ENCODE results near the gene DGCR8. TPM values are rescaled to one million over a fixed set of nuclear protein-coding genes. Genes with fewer than 3 reads are reported as not detected.

DGCR8 gene
- polyA plus RNA-seq, 2 of the 4 experiments (the other 2 are of a cell fraction): 18.1 to 21.3 TPM

DNA sequence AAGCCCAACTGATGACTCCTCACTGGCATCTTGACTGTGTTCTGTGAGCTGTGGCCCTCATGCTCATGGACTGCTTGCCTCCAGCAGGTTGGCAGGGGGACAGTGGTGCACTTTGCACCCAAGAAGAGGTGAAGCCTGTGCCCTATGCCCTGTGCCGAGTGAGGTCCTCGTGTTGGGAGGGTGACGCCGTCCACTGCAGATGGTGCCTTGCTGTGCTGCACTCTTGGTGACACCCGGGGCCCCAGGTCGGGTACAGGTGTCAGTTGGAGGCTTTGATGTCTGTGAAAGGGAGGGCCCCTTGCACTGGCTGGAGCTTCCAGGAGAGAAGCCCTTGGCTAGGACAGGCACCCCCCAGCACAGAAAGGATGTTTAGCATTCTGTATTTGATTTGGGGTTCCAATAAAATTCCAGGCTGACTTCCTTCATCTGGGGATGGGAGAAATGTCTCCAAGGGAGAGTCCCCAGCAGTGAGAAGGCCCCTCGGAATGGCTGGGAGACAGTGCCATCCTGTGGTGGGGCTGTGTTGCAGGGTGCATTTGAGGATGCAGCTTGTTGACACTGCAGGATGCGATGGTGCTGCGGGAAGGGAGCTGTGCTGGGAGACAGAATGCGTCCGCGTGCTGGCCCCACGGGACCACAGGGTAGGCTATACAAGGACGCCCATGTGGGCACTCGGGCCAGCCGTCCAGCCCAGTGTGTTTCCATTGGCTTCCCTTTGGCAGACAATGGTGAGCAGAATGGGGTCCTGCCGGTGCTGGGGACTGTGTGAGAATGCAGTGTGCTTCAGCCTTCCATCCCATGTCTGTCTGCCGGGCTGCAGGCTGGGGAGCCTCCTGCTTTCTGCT lies 49.1 kb downstream of the DGCR8 start:
- Histone ChIP-seq H3K27ac (no peak overlapping the region), H3K4me2 (no peak overlapping the region), H3K4me3 (no peak overlapping the region), H3K9me3 (no peaks in the 10 kb centered on the region), H3K4me1 (peaks cover 7% of the 10 kb centered on the region; the same call in 1 of the 3 replicates)
- POLR2A ChIA-PET: no interaction called here
- TF ChIP-seq, protein P1, sequence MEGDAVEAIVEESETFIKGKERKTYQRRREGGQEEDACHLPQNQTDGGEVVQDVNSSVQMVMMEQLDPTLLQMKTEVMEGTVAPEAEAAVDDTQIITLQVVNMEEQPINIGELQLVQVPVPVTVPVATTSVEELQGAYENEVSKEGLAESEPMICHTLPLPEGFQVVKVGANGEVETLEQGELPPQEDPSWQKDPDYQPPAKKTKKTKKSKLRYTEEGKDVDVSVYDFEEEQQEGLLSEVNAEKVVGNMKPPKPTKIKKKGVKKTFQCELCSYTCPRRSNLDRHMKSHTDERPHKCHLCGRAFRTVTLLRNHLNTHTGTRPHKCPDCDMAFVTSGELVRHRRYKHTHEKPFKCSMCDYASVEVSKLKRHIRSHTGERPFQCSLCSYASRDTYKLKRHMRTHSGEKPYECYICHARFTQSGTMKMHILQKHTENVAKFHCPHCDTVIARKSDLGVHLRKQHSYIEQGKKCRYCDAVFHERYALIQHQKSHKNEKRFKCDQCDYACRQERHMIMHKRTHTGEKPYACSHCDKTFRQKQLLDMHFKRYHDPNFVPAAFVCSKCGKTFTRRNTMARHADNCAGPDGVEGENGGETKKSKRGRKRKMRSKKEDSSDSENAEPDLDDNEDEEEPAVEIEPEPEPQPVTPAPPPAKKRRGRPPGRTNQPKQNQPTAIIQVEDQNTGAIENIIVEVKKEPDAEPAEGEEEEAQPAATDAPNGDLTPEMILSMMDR (IDR thresholded peaks at IDR 0.05): peak; percentile 27; the same call in 1 of the 3 replicates
- TF ChIP-seq RNF2 (IDR thresholded peaks at IDR 0.05; ENCODE audit: borderline replicate concordance, low read depth): no peak
- TF ChIP-seq, protein P2, sequence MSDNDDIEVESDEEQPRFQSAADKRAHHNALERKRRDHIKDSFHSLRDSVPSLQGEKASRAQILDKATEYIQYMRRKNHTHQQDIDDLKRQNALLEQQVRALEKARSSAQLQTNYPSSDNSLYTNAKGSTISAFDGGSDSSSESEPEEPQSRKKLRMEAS (IDR thresholded peaks at IDR 0.05): 0 out of 2 replicates have a peak, but pooled peaks have one; percentile 13
- no peak for TF ChIP-seq HOXA7 (CRISPR knock-in tag; IDR thresholded peaks at IDR 0.05)
- peak in 1 of 2 experiments; percentile 27; a peak in 2 of 5 replicates for TF ChIP-seq RAD21 (conservative IDR thresholded peaks at IDR 0.05 in 1 of 2, IDR thresholded peaks at IDR 0.05 in 1 of 2)
- TF ChIP-seq, protein P3, sequence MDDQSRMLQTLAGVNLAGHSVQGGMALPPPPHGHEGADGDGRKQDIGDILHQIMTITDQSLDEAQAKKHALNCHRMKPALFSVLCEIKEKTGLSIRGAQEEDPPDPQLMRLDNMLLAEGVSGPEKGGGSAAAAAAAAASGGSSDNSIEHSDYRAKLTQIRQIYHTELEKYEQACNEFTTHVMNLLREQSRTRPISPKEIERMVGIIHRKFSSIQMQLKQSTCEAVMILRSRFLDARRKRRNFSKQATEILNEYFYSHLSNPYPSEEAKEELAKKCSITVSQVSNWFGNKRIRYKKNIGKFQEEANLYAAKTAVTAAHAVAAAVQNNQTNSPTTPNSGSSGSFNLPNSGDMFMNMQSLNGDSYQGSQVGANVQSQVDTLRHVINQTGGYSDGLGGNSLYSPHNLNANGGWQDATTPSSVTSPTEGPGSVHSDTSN (IDR thresholded peaks at IDR 0.05): no peak
- TF ChIP-seq EP300 (IDR thresholded peaks at IDR 0.05): no peak
- TF ChIP-seq POLR2AphosphoS2 (conservative IDR thresholded peaks at IDR 0.05; ENCODE audit: low read length): peak; percentile 79; the same call in 1 of the 2 replicates
- FAIRE-seq: no peak
- ATAC-seq: peak; percentile 15 to 59; a peak in 3 of 6 replicates
- DNase-seq (ENCODE audit: low read depth in 1 of 2, low spot score in 1 of 2): peak in 1 of 2 experiments; percentile 46
- WGBS (ENCODE audit: missing lambda C conversion rate): 65% methylated on average over 11 of the region's 18 CpGs
- CTCF ChIA-PET: interaction anchor here (0.7 to 1.3 kb wide), 4 partner anchors 9 to 22 kb away, joined by 3 to 5 read pairs (median 4); partner anchors contain the start of gene RANBP1

DNA sequence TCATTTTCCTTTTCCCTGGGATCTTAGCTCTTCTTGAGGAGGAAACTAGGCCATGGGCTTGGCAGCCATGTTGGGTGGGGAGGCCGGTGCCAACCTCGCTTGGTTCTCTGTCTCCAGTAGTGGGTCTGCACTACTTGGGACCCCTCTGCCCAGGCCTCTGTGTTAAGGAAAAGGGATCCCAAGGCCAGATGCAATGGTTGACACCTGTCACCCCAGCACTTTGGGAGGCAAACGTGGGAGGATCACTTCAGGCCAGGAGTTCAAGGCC lies 49.6 kb downstream of the DGCR8 start:
- no peak overlapping the region for H3K4me2 ChIP-seq
- no peak for TF ChIP-seq HOXB5 (CRISPR knock-in tag; IDR thresholded peaks at IDR 0.05)
- no peak for TF ChIP-seq MAFK (IDR thresholded peaks at IDR 0.05; ENCODE audit: partially characterized antibody)
- TF ChIP-seq MAZ (IDR thresholded peaks at IDR 0.05; ENCODE audit: borderline replicate concordance, low read depth, low read length): no peak
- no peak for TF ChIP-seq RAD21 (conservative IDR thresholded peaks at IDR 0.05 in 1 of 2, IDR thresholded peaks at IDR 0.05 in 1 of 2)
- no peak for TF ChIP-seq TP53 (CRISPR knock-in tag; IDR thresholded peaks at IDR 0.05)
- no peak for TF ChIP-seq JUNB (IDR thresholded peaks at IDR 0.05)
- TF ChIP-seq ZSCAN20 (CRISPR knock-in tag; IDR thresholded peaks at IDR 0.05): no peak
- TF ChIP-seq, protein P4, sequence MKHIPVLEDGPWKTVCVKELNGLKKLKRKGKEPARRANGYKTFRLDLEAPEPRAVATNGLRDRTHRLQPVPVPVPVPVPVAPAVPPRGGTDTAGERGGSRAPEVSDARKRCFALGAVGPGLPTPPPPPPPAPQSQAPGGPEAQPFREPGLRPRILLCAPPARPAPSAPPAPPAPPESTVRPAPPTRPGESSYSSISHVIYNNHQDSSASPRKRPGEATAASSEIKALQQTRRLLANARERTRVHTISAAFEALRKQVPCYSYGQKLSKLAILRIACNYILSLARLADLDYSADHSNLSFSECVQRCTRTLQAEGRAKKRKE (CRISPR knock-in tag; IDR thresholded peaks at IDR 0.05; ENCODE audit: low read depth): no peak
- TF ChIP-seq ZC3H11A (IDR thresholded peaks at IDR 0.05): no peak
- TF ChIP-seq NR3C1 (IDR thresholded peaks at IDR 0.05): no peak
- TF ChIP-seq FOSB (CRISPR knock-in tag; IDR thresholded peaks at IDR 0.05): no peak
- TF ChIP-seq NFE2L2 (conservative IDR thresholded peaks at IDR 0.05; ENCODE audit: low read length): no peak
- no peak for ATAC-seq
- H3K4me1 ChIP-seq: peaks cover 7% of the 10 kb centered on the region; the same call in 1 of the 3 replicates
- H3K4me3 ChIP-seq: no peak overlapping the region
- POLR2A ChIA-PET: no interaction called here
- no peak for DNase-seq (ENCODE audit: low read depth in 1 of 2, low spot score in 1 of 2)
- FAIRE-seq: no peak
- WGBS (ENCODE audit: missing lambda C conversion rate): 81% methylated on average over 3 of the region's 3 CpGs
- H3K9me3 ChIP-seq: no peaks in the 10 kb centered on the region
- no peak overlapping the region for H3K27ac ChIP-seq
- CTCF ChIA-PET: interaction anchor here (0.7 to 1.3 kb wide), 4 partner anchors 8 to 22 kb away, joined by 3 to 5 read pairs (median 4); partner anchors contain the start of gene RANBP1

Measured in A549 (cell line).